Measurements from ENCODE around the gene TRIM6.
"Not testable (repeated sequence)": the region's sequence is repeated elsewhere in the genome, so short reads cannot be mapped to it uniquely, and the experiment has no call there.

The TRIM6 gene

GRCh38 chr11:5603326-5603725 lies 6.9 kb downstream of the TRIM6 start:
- DNase-seq (ENCODE audit: low spot score), result no peak

GRCh38 chr11:5604896-5605295 lies 8.5 kb downstream of the TRIM6 start:
- DNase-seq (ENCODE audit: low spot score), result no peak

- DNase-seq (ENCODE audit: low spot score), result no peak
Observed at GRCh38 chr11:5605849-5606248, 9.4 kb downstream of the TRIM6 start.

GRCh38 chr11:5608808-5609207 lies 12.4 kb downstream of the TRIM6 start:
- DNase-seq (ENCODE audit: low spot score), result no peak

GRCh38 chr11:5610446-5610845 lies 14.0 kb downstream of the TRIM6 start:
- no peak for DNase-seq (ENCODE audit: low spot score)

GRCh38 chr11:5611627-5612026 lies 15.2 kb downstream of the TRIM6 start:
- no peak for DNase-seq (ENCODE audit: low spot score)

- no peak for DNase-seq (ENCODE audit: low spot score)
Observed at GRCh38 chr11:5618807-5619206, 22.4 kb downstream of the TRIM6 start.

GRCh38 chr11:5620651-5621521 lies 24.4 kb downstream of the TRIM6 start:
- DNase-seq (ENCODE audit: low spot score), result peak; percentile 49

- no peak for DNase-seq (ENCODE audit: low spot score)
Observed at GRCh38 chr11:5621580-5621979, 25.1 kb downstream of the TRIM6 start.

GRCh38 chr11:5622802-5623201 lies 26.4 kb downstream of the TRIM6 start:
- DNase-seq (ENCODE audit: low spot score), result no peak

- DNase-seq (ENCODE audit: low spot score), result peak; percentile 74
Observed at GRCh38 chr11:5624489-5625279, 28.2 kb downstream of the TRIM6 start, which contains the start of gene TRIM34. TRIM34 (plus strand) TSS chr11:5625001; CDS start chr11:5632332, 7,331 bp downstream.

GRCh38 chr11:5625281-5625680 lies 28.8 kb downstream of the TRIM6 start:
- DNase-seq (ENCODE audit: low spot score), result no peak

- DNase-seq (ENCODE audit: low spot score), result no peak
Observed at GRCh38 chr11:5626196-5626595, 29.8 kb downstream of the TRIM6 start.

- no peak for DNase-seq (ENCODE audit: low spot score)
Observed at GRCh38 chr11:5631417-5631816, 35.0 kb downstream of the TRIM6 start.

- DNase-seq (ENCODE audit: low spot score), result no peak
Observed at GRCh38 chr11:5631969-5632635, 35.7 kb downstream of the TRIM6 start.

GRCh38 chr11:5639953-5640352 lies 43.5 kb downstream of the TRIM6 start:
- no peak for DNase-seq (ENCODE audit: low spot score)

- DNase-seq (ENCODE audit: low spot score), result no peak
Observed at GRCh38 chr11:5643585-5643984, 47.1 kb downstream of the TRIM6 start.

- DNase-seq (ENCODE audit: low spot score), result no peak
Observed at GRCh38 chr11:5646139-5646538, 49.7 kb downstream of the TRIM6 start.

- DNase-seq (ENCODE audit: low spot score), result no peak
Observed at GRCh38 chr11:5655474-5655873, 59.0 kb downstream of the TRIM6 start.

GRCh38 chr11:5656956-5657355 lies 60.5 kb downstream of the TRIM6 start:
- not testable (repeated sequence) for DNase-seq (ENCODE audit: low spot score)

GRCh38 chr11:5658318-5658717 lies 61.9 kb downstream of the TRIM6 start:
- no peak for DNase-seq (ENCODE audit: low spot score)
